HG02623 (cell line): ENCODE measurements around the gene ZNF154.
"Not testable (repeated sequence)": the region's sequence is repeated elsewhere in the genome, so short reads cannot be mapped to it uniquely, and the experiment has no call there.

ENCODE experiments used
- ATAC-seq: cut with Tn5 transposase; IDR thresholded peaks from one replicate; pipeline ENCODE4 v1.9.1; 2021; ENCODE audit warnings: moderate library complexity; ENCODE audit not compliant: unreplicated experiment

ZNF154 gene

GRCh38 chr19:57708641-57709361 lies at the start of gene ZNF154:
Gene ZNF154 (minus strand): TSS chr19:57709204. CDS start chr19:57708971, 233 bp downstream.
- ATAC-seq = no peak

GRCh38 chr19:57757941-57758340 lies 48.9 kb upstream of the ZNF154 start:
- ATAC-seq = no peak

- ATAC-seq = no peak
These were observed 46.0 kb upstream of the ZNF154 start for GRCh38 chr19:57755031-57755430.

- ATAC-seq = no peak
These were observed 45.2 kb upstream of the ZNF154 start for GRCh38 chr19:57754091-57754673.

- ATAC-seq = no peak
These were observed 39.0 kb upstream of the ZNF154 start for GRCh38 chr19:57748029-57748428.

GRCh38 chr19:57747472-57747807 lies 38.4 kb upstream of the ZNF154 start:
- ATAC-seq = no peak

- ATAC-seq = peak; percentile 95
These were observed 37.8 kb upstream of the ZNF154 start, which contains the start of gene ZNF776 for GRCh38 chr19:57746580-57747471. Gene ZNF776 (plus strand): TSS chr19:57746815. CDS start chr19:57747059, 244 bp downstream.

- not testable (repeated sequence) for ATAC-seq
These were observed 29.8 kb upstream of the ZNF154 start for GRCh38 chr19:57738770-57739169.

GRCh38 chr19:57738320-57738719 lies 29.3 kb upstream of the ZNF154 start:
- not testable (repeated sequence) for ATAC-seq

GRCh38 chr19:57720878-57721277 lies 11.9 kb upstream of the ZNF154 start:
- ATAC-seq = no peak

- no peak for ATAC-seq
These were observed 11.0 kb upstream of the ZNF154 start for GRCh38 chr19:57719901-57720519.

- no peak for ATAC-seq
These were observed 10.4 kb upstream of the ZNF154 start for GRCh38 chr19:57719424-57719823.

GRCh38 chr19:57712222-57712621 lies 3.2 kb upstream of the ZNF154 start:
- ATAC-seq = no peak

GRCh38 chr19:57709616-57710015 lies 612 bp upstream of the ZNF154 start:
- no peak for ATAC-seq

GRCh38 chr19:57706346-57706745 lies 2.7 kb downstream of the ZNF154 start:
- ATAC-seq = no peak

GRCh38 chr19:57701625-57702024 lies 7.4 kb downstream of the ZNF154 start:
- ATAC-seq = no peak

- ATAC-seq = no peak
These were observed 19.3 kb downstream of the ZNF154 start for GRCh38 chr19:57689750-57690149.

GRCh38 chr19:57688011-57688763 lies 20.8 kb downstream of the ZNF154 start:
- ATAC-seq = no peak

GRCh38 chr19:57687363-57688010 lies 21.5 kb downstream of the ZNF154 start:
- no peak for ATAC-seq

- ATAC-seq = no peak
These were observed 22.3 kb downstream of the ZNF154 start for GRCh38 chr19:57686727-57687126.
